SJCRH30 (cell line): Measurements from ENCODE around the gene STIL. TPM values are rescaled to one million over a fixed set of nuclear protein-coding genes. Genes with fewer than 3 reads are reported as not detected.
"Not testable (repeated sequence)": the region's sequence is repeated elsewhere in the genome, so short reads cannot be mapped to it uniquely, and the experiment has no call there.

Experiments
- DNase-seq, 2 experiments: peaks; one replicate each; pipeline ENCODE4 v3.0.0-alpha.2; 2015 to 2020
- H3K27ac ChIP-seq: fragments of 250-450 bp; sonication (Bioruptor Pico); 2 replicates; pipeline ENCODE4 v1.5.1; 2020; ENCODE audit warnings: mild to moderate bottlenecking, moderate library complexity
- H3K27me3 ChIP-seq: fragments of 250-450 bp; sonication (Bioruptor Pico); 2 replicates; pipeline ENCODE4 v1.5.1; 2020; ENCODE audit warnings: mild to moderate bottlenecking, moderate library complexity
- H3K36me3 ChIP-seq: fragments of 250-450 bp; sonication (Bioruptor Pico); 2 replicates; pipeline ENCODE4 v1.5.1; 2020; ENCODE audit warnings: mild to moderate bottlenecking, moderate library complexity
- H3K4me1 ChIP-seq: fragments of 250-450 bp; sonication (Bioruptor Pico); 2 replicates; pipeline ENCODE4 v1.5.1; 2020; ENCODE audit warnings: mild to moderate bottlenecking, moderate library complexity
- H3K4me3 ChIP-seq: fragments of 250-450 bp; sonication (Bioruptor Pico); 2 replicates; pipeline ENCODE4 v1.5.1; 2020; ENCODE audit warnings: mild to moderate bottlenecking, moderate library complexity
- H3K9me3 ChIP-seq: fragments of 250-450 bp; sonication (Bioruptor Pico); replicated peaks from 2 replicates; pipeline ENCODE4 v1.5.1; 2020; ENCODE audit warnings: mild to moderate bottlenecking, moderate library complexity
- total RNA-seq: library from RNA; depleted of rRNA; stranded (reverse); fragments of >200 nt; shearing (Covaris generic); gene quantifications from 2 replicates; pipeline ENCODE4 v1.2.3, GENCODE V29; 2014

Gene STIL
- total RNA-seq, 1 experiment from 2014 or later: 53.4 TPM

- no peaks in the 10 kb centered on the region for H3K27me3 ChIP-seq
Measured at GRCh38 chr1:47332779-47333577, 19.0 kb upstream of the STIL start.

GRCh38 chr1:47331875-47332274 is 17.9 kb upstream of the STIL start:
- DNase-seq: no peak
- Histone ChIP-seq H3K27ac (no peak overlapping the region), H3K4me1 (peaks cover 9% of the 10 kb centered on the region), H3K9me3 (no peaks in the 10 kb centered on the region), H3K27me3 (no peaks in the 10 kb centered on the region), H3K4me3 (no peak overlapping the region), H3K36me3 (peaks cover 7% of the 10 kb centered on the region; the same call in 1 of the 2 replicates)

More at GRCh38 chr1:47332779-47333577, 19.0 kb upstream of the STIL start:
- H3K36me3 ChIP-seq: peaks cover 7% of the 10 kb centered on the region; the same call in 1 of the 2 replicates
- peak overlapping the region; percentile 67 for H3K27ac ChIP-seq
- H3K4me3 ChIP-seq: peak overlapping the region; percentile 96
- DNase-seq: peak in 1 of 2 experiments; percentile 19
- H3K9me3 ChIP-seq: no peaks in the 10 kb centered on the region
- peaks cover 9% of the 10 kb centered on the region for H3K4me1 ChIP-seq

- DNase-seq: no peak
- peaks cover 8% of the 10 kb centered on the region for H3K4me1 ChIP-seq
- H3K27me3 ChIP-seq: no peaks in the 10 kb centered on the region
- H3K36me3 ChIP-seq: no peaks in the 10 kb centered on the region
- H3K4me3 ChIP-seq: no peak overlapping the region
- no peak overlapping the region for H3K27ac ChIP-seq
- no peaks in the 10 kb centered on the region for H3K9me3 ChIP-seq
Measured at GRCh38 chr1:47330212-47330611, 16.3 kb upstream of the STIL start.

DNA sequence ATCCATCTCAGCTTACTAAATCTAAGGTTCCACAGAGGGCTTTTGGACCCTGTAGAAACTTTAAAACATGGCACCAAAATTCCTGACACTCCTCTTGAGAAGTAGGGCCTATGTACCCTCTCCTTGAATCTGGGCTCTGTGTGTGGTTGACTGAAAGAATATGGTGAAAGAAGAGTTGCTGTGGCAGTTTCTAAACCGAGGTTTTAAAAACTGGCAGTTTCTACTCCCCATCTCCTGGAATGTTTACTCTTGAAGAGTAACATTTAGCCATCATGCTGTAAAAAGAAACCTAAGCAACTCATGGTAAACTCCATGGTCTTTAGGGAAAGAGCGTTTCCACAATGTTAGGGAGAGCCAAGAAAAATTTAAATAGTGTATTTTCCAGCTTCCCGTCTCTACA is 15.0 kb upstream of the STIL start:
- no peak for DNase-seq
- Histone ChIP-seq H3K27ac (no peak overlapping the region), H3K36me3 (no peaks in the 10 kb centered on the region), H3K4me3 (no peak overlapping the region), H3K9me3 (no peaks in the 10 kb centered on the region), H3K4me1 (peaks cover 6% of the 10 kb centered on the region), H3K27me3 (no peaks in the 10 kb centered on the region)

DNA sequence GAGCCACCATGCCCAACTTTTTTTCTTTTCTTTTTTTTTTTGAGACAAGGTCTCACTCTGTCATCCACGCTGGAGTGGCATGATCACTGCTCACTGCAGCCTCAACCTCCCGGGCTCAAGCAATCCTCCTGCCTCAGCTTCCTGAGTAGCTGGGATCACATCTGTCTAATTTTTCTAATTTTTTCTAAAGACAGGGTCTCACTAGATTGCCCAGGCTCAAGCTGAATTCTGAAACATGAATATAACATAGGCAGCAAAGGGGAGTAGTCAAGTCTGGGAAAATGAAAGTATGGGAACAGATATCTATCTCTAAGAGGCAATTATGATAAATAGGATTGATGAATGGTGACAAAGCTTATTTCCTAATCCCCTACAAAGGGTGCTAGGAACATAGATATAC is 12.3 kb upstream of the STIL start:
- no peak for DNase-seq
- Histone ChIP-seq H3K9me3 (no peaks in the 10 kb centered on the region), H3K4me1 (no peaks in the 10 kb centered on the region), H3K36me3 (no peaks in the 10 kb centered on the region), H3K27me3 (no peaks in the 10 kb centered on the region), H3K4me3 (no peak overlapping the region), H3K27ac (no peak overlapping the region)

DNA sequence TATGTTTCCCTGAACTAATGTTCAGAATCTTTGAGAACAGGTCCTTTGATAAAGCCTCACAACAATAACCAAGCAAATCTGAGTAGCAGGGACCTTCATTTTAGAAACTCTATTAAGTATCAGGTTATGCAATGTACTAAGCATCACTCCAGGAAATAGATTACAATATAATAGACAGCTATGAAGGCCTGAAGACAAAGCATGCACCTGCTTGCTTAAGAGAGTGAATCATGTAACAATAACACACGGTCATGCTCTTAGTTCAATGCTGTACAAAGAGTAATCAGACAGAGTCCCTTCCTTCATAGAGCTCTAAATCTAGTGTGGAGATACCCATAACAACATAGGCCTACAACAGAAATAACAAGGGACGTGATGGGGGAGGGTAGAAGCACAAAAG is 11.6 kb upstream of the STIL start:
- H3K36me3 ChIP-seq: no peaks in the 10 kb centered on the region
- no peak for DNase-seq

GRCh38 chr1:47324682-47325081 is 10.7 kb upstream of the STIL start:
- Histone ChIP-seq H3K27ac (no peak overlapping the region), H3K4me3 (no peak overlapping the region), H3K9me3 (no peaks in the 10 kb centered on the region), H3K4me1 (no peaks in the 10 kb centered on the region), H3K27me3 (no peaks in the 10 kb centered on the region), H3K36me3 (no peaks in the 10 kb centered on the region)
- DNase-seq: no peak

More for the DNA sequence above, 11.6 kb upstream of the STIL start:
- no peaks in the 10 kb centered on the region for H3K4me1 ChIP-seq
- no peak overlapping the region for H3K27ac ChIP-seq
- H3K27me3 ChIP-seq: no peaks in the 10 kb centered on the region
- H3K9me3 ChIP-seq: no peaks in the 10 kb centered on the region
- H3K4me3 ChIP-seq: no peak overlapping the region

DNA sequence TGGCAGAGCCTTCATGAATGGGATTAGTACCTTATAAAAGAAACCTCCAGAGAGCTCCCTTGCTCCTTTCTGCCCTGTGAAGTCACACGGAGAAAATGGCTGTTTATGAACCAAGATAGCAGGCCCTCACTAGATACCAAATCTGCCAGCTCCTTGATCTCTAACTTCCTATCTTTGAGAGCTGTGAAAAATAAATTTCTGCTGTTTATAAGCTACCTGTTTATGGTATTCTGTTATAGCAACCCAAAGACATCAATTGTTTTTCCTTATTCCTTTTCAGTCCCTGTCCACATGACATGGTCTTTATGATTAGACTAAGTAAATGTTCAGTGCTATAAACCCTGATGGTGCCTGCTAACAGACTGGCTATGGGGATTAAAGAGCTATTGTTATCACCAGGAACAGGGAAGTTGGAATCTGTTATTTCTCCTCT is 9.7 kb upstream of the STIL start:
- H3K27ac ChIP-seq: no peak overlapping the region
- peak in 1 of 2 experiments; percentile 22 for DNase-seq
- no peaks in the 10 kb centered on the region for H3K9me3 ChIP-seq
- H3K27me3 ChIP-seq: no peaks in the 10 kb centered on the region
- no peak overlapping the region for H3K4me3 ChIP-seq
- no peaks in the 10 kb centered on the region for H3K36me3 ChIP-seq
- H3K4me1 ChIP-seq: no peaks in the 10 kb centered on the region

DNA sequence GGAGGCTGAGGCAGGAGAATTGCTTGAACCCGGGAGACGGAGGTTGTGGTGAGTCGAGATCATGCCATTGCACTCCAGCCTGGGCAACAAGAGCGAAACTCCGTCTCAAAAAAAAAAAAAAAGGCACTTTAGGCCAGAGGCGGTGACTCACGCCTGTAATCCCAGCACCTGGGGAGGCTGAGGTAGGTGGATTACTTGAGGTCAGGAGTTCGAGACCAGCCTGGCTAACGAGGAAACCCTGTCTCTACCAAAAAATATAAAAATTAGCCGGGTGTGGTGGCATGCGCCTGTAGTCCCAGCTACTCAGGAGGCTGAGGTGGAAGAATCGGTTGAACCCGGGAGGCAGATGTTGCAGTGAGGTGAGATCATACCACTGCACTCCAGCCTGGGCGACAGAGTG is 6.0 kb upstream of the STIL start:
- DNase-seq, H3K4me3 ChIP-seq, H3K4me1 ChIP-seq, H3K9me3 ChIP-seq, H3K27ac ChIP-seq, H3K27me3 ChIP-seq, H3K36me3 ChIP-seq: not testable (repeated sequence)

DNA sequence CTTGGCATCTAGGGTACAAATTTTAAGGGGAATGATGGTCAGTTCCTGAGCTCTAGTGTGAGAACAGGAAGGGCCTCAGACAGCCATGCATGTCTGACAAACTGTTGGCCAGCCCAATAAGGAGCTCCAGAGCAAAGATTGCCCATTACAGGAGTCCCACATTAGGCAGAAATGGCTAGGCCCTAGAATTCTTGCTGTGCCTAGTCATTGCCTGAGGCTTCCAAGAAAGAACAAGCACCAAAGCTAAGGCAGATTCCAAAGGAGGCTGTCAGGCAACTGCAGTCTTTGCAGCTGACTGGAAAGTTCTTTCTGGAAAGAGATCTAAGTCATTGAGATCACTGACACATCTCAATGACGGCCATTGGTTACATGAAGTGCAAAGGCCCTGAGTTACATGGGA is 3.9 kb upstream of the STIL start:
- H3K4me1 ChIP-seq: no peaks in the 10 kb centered on the region
- DNase-seq: no peak
- no peak overlapping the region for H3K4me3 ChIP-seq
- no peaks in the 10 kb centered on the region for H3K36me3 ChIP-seq
- H3K9me3 ChIP-seq: no peaks in the 10 kb centered on the region
- no peaks in the 10 kb centered on the region for H3K27me3 ChIP-seq
- H3K27ac ChIP-seq: no peak overlapping the region

- no peak overlapping the region for H3K4me3 ChIP-seq
- no peak overlapping the region for H3K27ac ChIP-seq
- no peak for DNase-seq
- peaks cover 4% of the 10 kb centered on the region; the same call in 1 of the 2 replicates for H3K4me1 ChIP-seq
- H3K9me3 ChIP-seq: no peaks in the 10 kb centered on the region
- peaks cover 57% of the 10 kb centered on the region for H3K36me3 ChIP-seq
- no peaks in the 10 kb centered on the region for H3K27me3 ChIP-seq
Measured at GRCh38 chr1:47309427-47309826, 4.5 kb downstream of the STIL start.

DNA sequence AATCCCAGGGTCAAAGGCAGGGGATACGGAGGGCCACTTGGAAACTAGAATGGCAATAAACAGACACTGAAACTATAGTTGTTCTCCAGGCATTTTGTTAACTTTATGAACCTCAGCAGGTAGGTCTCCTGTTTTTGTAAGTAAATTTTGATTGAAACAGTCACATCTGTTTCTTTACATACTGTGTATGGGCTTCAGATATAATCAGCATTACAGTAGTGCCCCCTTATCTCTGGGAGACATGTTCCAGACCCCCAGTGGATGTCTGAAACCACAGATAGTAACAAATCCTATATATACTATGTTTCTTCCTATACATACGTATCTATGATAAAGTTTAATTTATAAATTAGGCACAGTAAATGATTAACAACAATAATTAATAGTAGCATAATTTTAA is 11.5 kb downstream of the STIL start:
- H3K9me3 ChIP-seq: no peaks in the 10 kb centered on the region
- no peaks in the 10 kb centered on the region for H3K4me1 ChIP-seq
- DNase-seq: no peak
- H3K27ac ChIP-seq: no peak overlapping the region
- H3K36me3 ChIP-seq: peaks cover 87% of the 10 kb centered on the region
- H3K27me3 ChIP-seq: no peaks in the 10 kb centered on the region
- H3K4me3 ChIP-seq: no peak overlapping the region

- no peak overlapping the region for H3K27ac ChIP-seq
- H3K9me3 ChIP-seq: no peaks in the 10 kb centered on the region
- DNase-seq: no peak
- no peaks in the 10 kb centered on the region for H3K4me1 ChIP-seq
- no peaks in the 10 kb centered on the region for H3K27me3 ChIP-seq
- H3K36me3 ChIP-seq: peaks cover 86% of the 10 kb centered on the region
- H3K4me3 ChIP-seq: no peak overlapping the region
Measured at GRCh38 chr1:47298025-47298699, 15.8 kb downstream of the STIL start.

DNA sequence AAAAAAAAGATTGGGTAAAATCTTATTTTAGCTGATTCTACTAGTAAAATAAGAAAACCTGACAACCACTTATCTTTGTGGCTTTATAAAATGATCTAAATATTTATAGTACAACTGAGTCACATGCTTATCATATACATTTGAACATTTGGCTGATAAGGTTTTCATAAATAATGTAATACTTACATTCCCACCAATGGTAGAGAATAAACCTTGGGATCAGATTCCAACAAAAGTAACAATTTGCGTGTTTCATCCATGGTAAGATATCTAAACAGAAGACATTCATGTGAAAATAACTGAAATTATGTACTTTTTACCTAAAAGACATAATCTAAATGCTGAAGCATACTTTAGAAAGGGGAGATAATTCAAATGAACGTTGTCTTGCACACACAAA is 18.4 kb downstream of the STIL start:
- no peaks in the 10 kb centered on the region for H3K4me1 ChIP-seq
- H3K9me3 ChIP-seq: no peaks in the 10 kb centered on the region
- no peak for DNase-seq
- no peak overlapping the region for H3K27ac ChIP-seq
- no peak overlapping the region for H3K4me3 ChIP-seq
- H3K36me3 ChIP-seq: peaks cover 85% of the 10 kb centered on the region
- H3K27me3 ChIP-seq: no peaks in the 10 kb centered on the region

GRCh38 chr1:47294863-47295262 is 19.1 kb downstream of the STIL start:
- H3K27ac ChIP-seq, H3K9me3 ChIP-seq, H3K4me1 ChIP-seq, H3K4me3 ChIP-seq, DNase-seq, H3K27me3 ChIP-seq: not testable (repeated sequence)
- peaks cover 83% of the 10 kb centered on the region for H3K36me3 ChIP-seq
